ENCODE results near the gene KCND2.

Gene KCND2

DNA sequence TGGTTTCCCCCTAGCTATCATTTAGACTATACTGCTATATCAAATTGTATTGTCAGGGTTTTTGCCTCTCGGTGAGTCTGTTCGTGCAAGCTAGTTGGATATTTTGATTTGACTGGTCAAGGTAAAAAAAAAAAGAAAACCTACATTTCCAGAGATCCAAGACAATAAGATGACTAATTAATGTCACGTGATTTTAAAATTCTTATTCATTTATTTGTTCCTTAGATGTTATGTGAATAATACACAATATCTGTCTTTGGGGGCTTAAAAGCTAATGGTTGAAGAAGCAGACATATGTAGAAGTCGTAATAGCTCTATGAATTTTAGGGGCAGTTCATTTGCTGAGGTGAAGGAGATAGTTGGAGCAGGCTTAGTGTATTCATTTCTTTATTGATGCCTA lies 191.1 kb downstream of the KCND2 start:
- H3K4me3 ChIP-seq (ENCODE audit: control insufficient read depth, low read depth, low read length): no peak overlapping the region
- DNase-seq (ENCODE audit: low read depth): no peak
- TF ChIP-seq, protein P1, sequence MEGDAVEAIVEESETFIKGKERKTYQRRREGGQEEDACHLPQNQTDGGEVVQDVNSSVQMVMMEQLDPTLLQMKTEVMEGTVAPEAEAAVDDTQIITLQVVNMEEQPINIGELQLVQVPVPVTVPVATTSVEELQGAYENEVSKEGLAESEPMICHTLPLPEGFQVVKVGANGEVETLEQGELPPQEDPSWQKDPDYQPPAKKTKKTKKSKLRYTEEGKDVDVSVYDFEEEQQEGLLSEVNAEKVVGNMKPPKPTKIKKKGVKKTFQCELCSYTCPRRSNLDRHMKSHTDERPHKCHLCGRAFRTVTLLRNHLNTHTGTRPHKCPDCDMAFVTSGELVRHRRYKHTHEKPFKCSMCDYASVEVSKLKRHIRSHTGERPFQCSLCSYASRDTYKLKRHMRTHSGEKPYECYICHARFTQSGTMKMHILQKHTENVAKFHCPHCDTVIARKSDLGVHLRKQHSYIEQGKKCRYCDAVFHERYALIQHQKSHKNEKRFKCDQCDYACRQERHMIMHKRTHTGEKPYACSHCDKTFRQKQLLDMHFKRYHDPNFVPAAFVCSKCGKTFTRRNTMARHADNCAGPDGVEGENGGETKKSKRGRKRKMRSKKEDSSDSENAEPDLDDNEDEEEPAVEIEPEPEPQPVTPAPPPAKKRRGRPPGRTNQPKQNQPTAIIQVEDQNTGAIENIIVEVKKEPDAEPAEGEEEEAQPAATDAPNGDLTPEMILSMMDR (conservative IDR thresholded peaks at IDR 0.05; ENCODE audit: control insufficient read depth, insufficient read depth, low read depth, low read length): no peak

DNA sequence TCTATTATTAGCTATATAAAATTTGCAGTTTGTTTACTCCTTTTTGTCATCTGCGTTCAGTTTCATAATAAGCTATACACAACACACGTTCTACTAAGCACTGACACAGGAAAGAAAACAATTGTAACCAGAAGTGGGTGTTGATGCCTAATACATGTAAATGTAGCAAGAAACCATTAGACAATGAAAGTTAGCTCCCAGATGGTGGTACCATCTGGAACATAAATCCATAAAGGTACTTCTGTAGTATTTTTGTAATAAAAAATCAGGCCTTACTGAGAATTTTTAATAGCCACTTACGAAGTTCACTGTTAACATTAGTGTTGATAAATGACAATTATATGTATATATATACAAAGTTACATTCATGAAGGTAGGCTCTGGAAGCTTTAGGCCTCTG lies 194.7 kb downstream of the KCND2 start:
- TF ChIP-seq, protein P1 (conservative IDR thresholded peaks at IDR 0.05; ENCODE audit: control insufficient read depth, insufficient read depth, low read depth, low read length): no peak
- no peak overlapping the region for H3K4me3 ChIP-seq (ENCODE audit: control insufficient read depth, low read depth, low read length)
- no peak for DNase-seq (ENCODE audit: low read depth)

DNA sequence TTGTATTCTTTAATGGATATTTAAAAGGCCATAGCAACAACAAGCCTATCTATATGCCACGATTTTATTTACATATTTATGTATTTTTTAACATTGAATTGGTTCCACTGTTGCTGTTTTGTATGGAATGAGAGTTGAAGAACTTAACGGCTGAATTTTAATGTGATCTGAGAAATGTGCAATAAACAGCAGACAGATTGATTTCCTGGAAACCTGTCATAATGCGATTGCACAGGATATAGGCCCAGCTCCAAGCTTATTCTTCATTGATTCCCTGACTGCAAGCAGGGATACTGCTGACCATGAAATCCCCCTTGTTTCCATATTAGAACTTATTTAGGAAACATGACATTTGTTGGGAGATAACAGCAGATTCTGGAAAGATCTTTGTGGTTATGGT lies 195.6 kb downstream of the KCND2 start:
- DNase-seq (ENCODE audit: low read depth): no peak
- TF ChIP-seq, protein P1 (conservative IDR thresholded peaks at IDR 0.05; ENCODE audit: control insufficient read depth, insufficient read depth, low read depth, low read length): no peak
- H3K4me3 ChIP-seq (ENCODE audit: control insufficient read depth, low read depth, low read length): no peak overlapping the region

DNA sequence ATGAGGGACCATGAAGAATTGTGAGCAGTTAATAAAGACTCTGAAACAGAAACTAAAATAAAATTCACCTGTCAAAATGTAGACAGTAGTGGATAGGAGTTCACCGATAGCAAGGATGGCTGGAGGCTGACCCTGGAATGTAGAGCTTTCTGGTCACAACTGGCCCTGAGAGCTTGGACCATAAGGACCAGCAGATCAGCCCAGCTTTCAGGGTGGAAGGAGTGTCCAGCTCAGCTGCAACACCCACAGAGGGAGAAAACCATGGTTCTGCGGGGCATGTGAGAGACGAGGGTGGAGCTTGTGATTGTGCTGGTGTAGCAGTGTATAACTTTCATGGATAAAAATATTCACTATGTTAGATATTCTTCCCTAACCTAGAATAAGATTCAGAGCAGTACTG lies 199.9 kb downstream of the KCND2 start:
- TF ChIP-seq, protein P1 (conservative IDR thresholded peaks at IDR 0.05; ENCODE audit: control insufficient read depth, insufficient read depth, low read depth, low read length): no peak
- no peak for DNase-seq (ENCODE audit: low read depth)
- H3K4me3 ChIP-seq (ENCODE audit: control insufficient read depth, low read depth, low read length): no peak overlapping the region

DNA sequence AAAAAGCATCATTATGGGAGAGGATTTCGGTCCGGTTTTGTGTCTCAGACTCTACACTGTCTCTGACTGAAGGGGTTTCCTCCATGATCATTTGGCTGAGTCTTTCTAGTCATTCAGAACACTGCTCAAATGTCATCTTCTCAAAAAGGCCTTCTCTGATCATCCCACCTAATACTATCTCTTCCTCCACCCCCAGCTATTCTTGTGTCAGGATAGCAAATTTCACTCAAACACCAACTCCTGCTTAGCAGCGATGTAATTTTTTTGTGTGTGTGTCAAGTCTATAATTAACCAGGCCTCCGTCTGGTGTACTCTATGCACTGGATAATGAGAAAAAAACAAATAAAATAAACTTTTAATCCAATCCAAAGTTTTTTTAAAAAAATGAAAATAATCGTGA lies 200.4 kb downstream of the KCND2 start:
- DNase-seq (ENCODE audit: low read depth): no peak
- H3K4me3 ChIP-seq (ENCODE audit: control insufficient read depth, low read depth, low read length): no peak overlapping the region
- TF ChIP-seq, protein P1 (conservative IDR thresholded peaks at IDR 0.05; ENCODE audit: control insufficient read depth, insufficient read depth, low read depth, low read length): no peak

DNA sequence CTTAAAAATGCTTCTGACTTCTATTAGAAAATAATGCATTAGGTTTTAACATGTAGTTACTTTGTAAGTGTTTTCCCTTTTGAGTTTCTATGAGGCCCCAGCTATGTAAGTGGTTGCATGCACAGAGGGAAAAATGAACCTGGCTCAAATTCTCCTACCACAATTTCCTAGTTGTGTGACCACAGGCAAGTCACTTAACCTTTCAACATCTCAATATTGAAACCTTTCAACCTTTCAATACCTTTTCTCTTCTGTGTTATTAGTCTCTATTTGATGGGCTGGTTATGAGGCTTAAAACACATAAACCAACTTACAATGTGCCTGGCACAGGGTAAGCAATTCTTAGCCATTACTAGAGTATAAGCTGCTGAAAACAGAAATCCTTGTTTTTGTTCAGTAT lies 203.0 kb downstream of the KCND2 start:
- DNase-seq (ENCODE audit: low read depth): no peak
- H3K4me3 ChIP-seq (ENCODE audit: control insufficient read depth, low read depth, low read length): no peak overlapping the region
- TF ChIP-seq, protein P1 (conservative IDR thresholded peaks at IDR 0.05; ENCODE audit: control insufficient read depth, insufficient read depth, low read depth, low read length): no peak

DNA sequence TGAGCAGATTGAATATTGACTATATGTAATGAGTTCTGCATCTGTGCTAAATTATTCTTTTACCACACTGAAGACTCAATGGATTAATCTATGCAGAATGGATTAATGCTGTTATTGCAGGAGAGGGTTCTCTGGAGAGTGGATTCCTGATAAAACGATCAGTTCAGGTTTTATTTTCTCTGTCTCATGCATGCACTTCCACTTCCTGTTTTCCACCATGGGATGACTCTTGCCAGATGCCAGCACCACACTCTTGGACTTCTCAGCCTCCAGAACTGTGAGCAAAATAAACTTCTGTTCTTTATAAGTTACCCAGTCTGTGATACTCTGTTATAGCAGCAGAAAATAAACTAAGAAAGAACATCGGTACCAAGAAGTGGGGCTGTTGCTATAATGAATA lies 207.5 kb downstream of the KCND2 start:
- H3K4me3 ChIP-seq (ENCODE audit: control insufficient read depth, low read depth, low read length): no peak overlapping the region
- TF ChIP-seq, protein P1 (conservative IDR thresholded peaks at IDR 0.05; ENCODE audit: control insufficient read depth, insufficient read depth, low read depth, low read length): no peak
- DNase-seq (ENCODE audit: low read depth): no peak

Data from fibroblast of mammary gland (primary cell).